Middle frontal gyrus (tissue), 1 donor: ENCODE measurements around the gene SPACA4.
"Not testable (repeated sequence)": the region's sequence is repeated elsewhere in the genome, so short reads cannot be mapped to it uniquely, and the experiment has no call there.

Source experiments
- DNase-seq: peaks from one replicate; pipeline ENCODE4 v3.0.0-alpha.2; 2015; ENCODE audit warnings: low spot score; ENCODE audit errors: extremely low spot score

Gene SPACA4

GRCh38 chr19:48618278-48618915, 11.9 kb downstream of the SPACA4 start:
- DNase-seq: no peak

DNA sequence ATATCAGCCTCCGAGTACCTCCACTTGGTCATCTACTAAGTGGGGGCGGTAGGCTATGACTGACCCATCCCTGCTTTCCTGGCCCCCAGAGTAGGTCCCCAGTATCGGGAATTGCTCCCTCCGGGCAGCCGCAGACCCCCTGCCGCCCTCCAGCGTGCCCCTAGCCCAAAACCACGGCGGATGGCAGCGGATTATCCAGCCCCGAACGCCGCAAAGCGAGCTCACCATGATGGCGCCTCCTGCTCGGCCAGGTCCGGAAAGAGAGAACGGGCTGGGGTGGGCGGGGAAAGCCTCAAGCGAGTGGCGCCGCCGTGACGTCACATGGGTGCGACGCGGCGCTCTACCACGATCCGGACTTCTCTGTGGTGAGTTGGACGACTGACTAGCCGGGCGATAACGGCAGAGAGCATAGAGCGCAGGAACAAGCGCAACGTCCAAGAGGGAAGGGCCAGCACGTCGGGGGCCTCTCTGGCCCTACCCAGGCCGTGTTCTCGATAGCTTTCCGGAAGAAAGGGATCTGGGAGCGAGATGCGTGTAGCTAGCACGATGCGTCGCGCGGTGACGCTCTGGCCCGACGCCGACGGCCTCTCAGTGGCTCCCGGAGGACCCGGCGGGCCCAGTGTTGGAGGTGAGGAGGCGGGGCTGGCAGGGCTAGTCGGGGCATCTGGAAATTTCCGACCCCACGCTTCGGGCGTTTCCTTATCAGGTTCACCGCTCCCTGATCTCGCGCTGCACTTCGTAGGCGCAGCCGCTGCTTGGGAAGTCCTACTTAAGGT, 12.6 kb downstream of the SPACA4 start, which contains the start of the genes RPL18 and SPHK2:
RPL18 (minus strand) TSS at position 263 of the 776 bp plus-strand sequence; CDS start at position 228, 35 bp downstream.
SPHK2 (plus strand) TSS at position 591 of the 776 bp plus-strand sequence. CDS start 1,009 bp downstream, outside the sequence.
- DNase-seq: peak; percentile 98

DNA sequence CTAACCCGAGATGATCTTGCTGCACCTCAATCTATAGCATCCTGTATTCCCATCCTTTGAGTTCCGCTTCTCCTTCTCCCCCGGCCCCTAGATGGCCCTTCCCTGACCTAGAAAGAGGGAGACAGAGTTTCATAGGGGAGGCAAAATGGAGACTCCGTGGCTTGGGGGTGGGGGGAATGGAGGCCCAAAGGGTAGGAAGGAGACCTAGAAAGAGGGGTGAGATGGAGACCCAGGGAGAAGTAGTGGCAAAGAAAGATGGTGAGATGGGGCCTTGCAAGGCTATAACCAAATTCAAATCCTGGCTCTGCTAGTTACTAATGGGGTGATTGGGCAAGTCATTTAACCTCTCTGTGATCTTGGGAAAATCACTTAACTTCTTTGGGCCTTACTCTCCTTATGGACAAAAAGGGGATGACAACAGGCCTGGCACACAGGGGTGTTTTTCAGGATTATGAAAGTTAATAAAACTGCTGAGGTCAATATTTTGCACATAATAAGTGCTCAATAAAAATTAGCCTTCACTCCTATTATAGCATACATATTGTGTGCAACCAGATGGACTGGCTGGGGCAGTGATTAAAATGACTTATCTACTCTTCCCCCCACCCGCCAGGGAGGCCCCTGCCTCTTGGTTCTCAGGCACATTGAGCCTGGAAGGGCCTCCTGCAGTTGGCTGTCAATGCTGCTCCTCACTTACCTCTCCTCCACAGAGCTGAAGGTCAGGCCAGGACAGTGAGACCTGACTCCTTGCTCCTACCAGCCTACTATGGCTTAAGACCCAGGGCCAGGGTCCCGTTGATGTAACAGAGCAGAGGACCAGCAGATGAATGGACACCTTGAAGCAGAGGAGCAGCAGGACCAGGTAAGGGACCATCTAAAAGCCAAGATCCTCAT, 13.4 kb downstream of the SPACA4 start:
- no peak for DNase-seq

DNA sequence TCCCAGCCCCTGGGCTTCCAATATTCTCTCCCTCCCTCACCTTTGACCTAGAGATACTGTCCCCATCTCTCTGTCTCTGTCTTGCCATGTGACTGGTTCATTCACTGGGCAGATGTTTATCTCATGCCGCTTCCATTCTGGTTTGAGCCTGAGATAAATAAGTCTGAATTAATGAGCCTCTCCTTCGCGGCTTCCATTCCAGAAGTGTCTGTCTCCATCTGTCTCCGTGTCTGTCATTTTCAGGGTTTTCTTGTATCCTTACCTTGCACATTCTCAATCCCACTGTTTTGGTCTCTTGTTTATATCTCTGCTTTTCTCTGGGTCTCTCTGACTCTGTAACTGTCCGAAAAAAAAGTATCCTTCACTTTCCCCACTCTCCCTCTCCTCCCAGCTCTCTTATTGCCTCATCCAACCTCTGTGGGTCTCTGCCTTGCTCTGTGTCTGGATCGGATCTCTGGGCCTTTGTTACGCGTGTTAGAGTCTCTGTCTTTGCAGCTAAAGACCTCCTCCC, 17.1 kb downstream of the SPACA4 start:
- no peak for DNase-seq

DNA sequence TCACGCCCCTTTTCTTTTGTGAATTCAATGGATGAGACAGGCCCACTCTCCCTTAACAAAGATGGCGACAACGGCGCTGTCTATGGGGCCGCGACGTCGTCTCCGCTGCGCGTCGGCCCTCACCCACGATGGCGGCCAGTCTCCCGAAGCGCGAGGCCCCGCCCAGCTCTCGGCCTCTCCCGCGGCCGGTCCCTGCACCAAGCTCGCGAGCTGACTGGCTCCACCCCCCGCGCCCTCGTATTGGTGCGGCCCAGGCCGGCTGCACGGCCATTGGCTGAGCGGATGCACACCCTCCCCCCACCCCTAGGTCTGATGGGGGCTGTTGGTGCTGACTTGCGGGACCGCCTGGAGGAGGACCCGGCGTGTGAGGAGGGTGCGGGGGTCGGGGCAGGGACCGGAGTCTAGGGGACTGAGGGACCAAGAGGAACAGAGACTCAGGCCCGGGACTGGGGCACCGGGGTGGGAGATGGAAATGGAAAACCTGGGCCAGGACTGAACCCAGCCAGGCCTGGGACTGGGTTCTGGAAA, 17.6 kb downstream of the SPACA4 start:
- peak; percentile 98 for DNase-seq

GRCh38 chr19:48624791-48625723, 18.5 kb downstream of the SPACA4 start:
- DNase-seq: no peak

- DNase-seq: no peak
These were observed 19.4 kb downstream of the SPACA4 start for GRCh38 chr19:48625891-48626327.

GRCh38 chr19:48627201-48627864, 20.8 kb downstream of the SPACA4 start:
- no peak for DNase-seq

- DNase-seq: no peak
These were observed 21.3 kb downstream of the SPACA4 start for GRCh38 chr19:48627865-48628314.

- no peak for DNase-seq
These were observed 22.1 kb downstream of the SPACA4 start for GRCh38 chr19:48628486-48629296.

DNA sequence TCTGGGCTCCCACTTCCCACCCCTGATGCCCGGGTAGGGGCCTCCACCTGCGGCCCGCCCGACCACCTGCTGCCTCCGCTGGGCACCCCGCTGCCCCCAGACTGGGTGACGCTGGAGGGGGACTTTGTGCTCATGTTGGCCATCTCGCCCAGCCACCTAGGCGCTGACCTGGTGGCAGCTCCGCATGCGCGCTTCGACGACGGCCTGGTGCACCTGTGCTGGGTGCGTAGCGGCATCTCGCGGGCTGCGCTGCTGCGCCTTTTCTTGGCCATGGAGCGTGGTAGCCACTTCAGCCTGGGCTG, 22.7 kb downstream of the SPACA4 start:
- DNase-seq: no peak

DNA sequence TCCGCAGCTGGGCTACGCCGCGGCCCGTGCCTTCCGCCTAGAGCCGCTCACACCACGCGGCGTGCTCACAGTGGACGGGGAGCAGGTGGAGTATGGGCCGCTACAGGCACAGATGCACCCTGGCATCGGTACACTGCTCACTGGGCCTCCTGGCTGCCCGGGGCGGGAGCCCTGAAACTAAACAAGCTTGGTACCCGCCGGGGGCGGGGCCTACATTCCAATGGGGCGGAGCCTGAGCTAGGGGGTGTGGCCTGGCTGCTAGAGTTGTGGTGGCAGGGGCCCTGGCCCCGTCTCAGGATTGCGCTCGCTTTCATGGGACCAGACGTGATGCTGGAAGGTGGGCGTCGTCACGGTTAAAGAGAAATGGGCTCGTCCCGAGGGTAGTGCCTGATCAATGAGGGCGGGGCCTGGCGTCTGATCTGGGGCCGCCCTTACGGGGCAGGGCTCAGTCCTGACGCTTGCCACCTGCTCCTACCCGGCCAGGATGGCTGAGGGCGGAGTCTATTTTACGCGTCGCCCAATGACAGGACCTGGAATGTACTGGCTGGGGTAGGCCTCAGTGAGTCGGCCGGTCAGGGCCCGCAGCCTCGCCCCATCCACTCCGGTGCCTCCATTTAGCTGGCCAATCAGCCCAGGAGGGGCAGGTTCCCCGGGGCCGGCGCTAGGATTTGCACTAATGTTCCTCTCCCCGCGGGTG, 23.2 kb downstream of the SPACA4 start:
- no peak for DNase-seq

GRCh38 chr19:48630296-48631063, 23.9 kb downstream of the SPACA4 start:
- no peak for DNase-seq

DNA sequence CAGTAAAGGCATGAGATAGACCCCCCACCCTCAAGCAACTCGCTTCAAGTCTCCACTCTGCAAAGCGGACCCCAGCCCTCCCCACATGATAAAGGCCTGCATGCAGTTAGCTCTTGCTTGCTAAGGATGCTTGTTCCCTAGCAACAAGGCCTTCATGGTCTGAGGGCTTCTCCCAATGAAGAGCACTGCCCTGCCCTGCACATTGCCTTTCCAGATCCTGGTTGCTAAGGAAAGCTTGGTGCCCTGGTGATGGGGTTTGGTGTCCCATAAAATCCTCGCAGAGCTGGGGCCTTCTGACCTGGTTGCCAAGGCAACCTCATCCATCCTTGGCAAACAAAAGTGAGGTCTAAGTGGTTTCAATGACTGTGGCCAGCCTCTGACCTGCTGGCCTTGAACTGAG, 24.7 kb downstream of the SPACA4 start:
- DNase-seq: no peak

- not testable (repeated sequence) for DNase-seq
These were observed 25.7 kb downstream of the SPACA4 start for GRCh38 chr19:48632286-48632685.

DNA sequence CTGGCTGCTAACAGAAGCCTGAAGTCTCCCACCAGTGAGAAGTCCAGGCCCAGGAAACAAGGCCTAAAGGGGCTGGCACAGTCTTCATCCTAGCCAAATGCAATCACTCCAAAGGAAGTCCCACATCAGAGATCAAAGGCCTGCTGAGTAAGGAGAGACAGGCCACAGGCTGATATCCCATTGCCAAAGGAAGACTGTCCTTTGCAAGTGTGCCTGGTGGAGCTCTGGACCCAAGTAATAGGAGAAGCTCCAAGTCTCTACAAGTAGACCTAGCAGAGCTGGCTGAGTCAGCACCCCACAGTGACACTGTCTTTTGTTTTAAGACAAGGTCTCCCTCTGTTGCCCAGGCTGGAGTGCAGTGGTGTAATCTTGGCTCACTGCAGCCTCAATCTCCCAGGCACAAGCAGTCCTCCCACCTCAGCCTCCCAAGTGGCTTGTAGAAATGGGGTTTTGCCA, 26.2 kb downstream of the SPACA4 start:
- no peak for DNase-seq
